T-helper 2 cell treated with Interferon-gamma antibody and Interleukin-4, amounts not matched to agents 100 ng/mL and 5 ng/mL, for 36 hours (primary cell): ENCODE data around the gene ILF2. TPM values are rescaled to one million over a fixed set of nuclear protein-coding genes. Genes with fewer than 3 reads are reported as not detected.

Experiments used
- total RNA-seq: library from RNA; stranded (reverse); gene quantifications from 2 replicates; pipeline ENCODE4 v1.2.3, GENCODE V29; 2022

ILF2 gene
- total RNA-seq, 1 donor from 2014 or later = 226 TPM

Other genes starting within 250 kb of the ILF2 start
- gene S100A7, start 210.3 kb downstream of the ILF2 start, total RNA-seq = not detected in 2 replicates
- 526 and 530 TPM in 2 replicates for gene S100A6, start 135.0 kb downstream of the ILF2 start, total RNA-seq
- 4.5 and 5.4 TPM in 2 replicates for gene S100A5, start 130.1 kb downstream of the ILF2 start, total RNA-seq
- gene S100A4, start 125.2 kb downstream of the ILF2 start, total RNA-seq = 871 and 885 TPM in 2 replicates
- gene S100A3, start 121.7 kb downstream of the ILF2 start, total RNA-seq = not detected in 2 replicates
- gene S100A2, start 105.1 kb downstream of the ILF2 start, total RNA-seq = 0.73 and 0.89 TPM in 2 replicates
- not detected in 2 replicates for gene S100A16, start 57.9 kb downstream of the ILF2 start, total RNA-seq
- not detected in 2 replicates for gene S100A14, start 54.7 kb downstream of the ILF2 start, total RNA-seq
- gene S100A13, start 43.5 kb downstream of the ILF2 start, total RNA-seq = 3.3 and 4.1 TPM in 2 replicates
- not detected in 2 replicates for gene S100A1, start 42.6 kb downstream of the ILF2 start, total RNA-seq
- 98.9 and 101 TPM in 2 replicates for gene CHTOP, start 36.9 kb downstream of the ILF2 start, total RNA-seq
- 38.2 and 40.8 TPM in 2 replicates for gene SNAPIN, start 12.3 kb downstream of the ILF2 start, total RNA-seq
- gene NPR1, start 7.7 kb upstream of the ILF2 start, total RNA-seq = not detected in 2 replicates
- 62.1 and 62.9 TPM in 2 replicates for gene INTS3, start 57.1 kb upstream of the ILF2 start, total RNA-seq
- gene SLC27A3, start 104.4 kb upstream of the ILF2 start, total RNA-seq = 22.4 and 24.0 TPM in 2 replicates